DOHH2 (cell line): ENCODE data around the gene GPR27.

ENCODE experiments used
- EZH2phosphoT487 ChIP-seq: fragments of 200-600 bp; sonication (generic); IDR thresholded peaks from 2 replicates; pipeline ENCODE4 v1.6.1; 2017; ENCODE audit warnings: borderline replicate concordance, mild to moderate bottlenecking, antibody characterized with exemption, low read length, moderate library complexity, mixed read lengths
- TF ChIP-seq, protein P1 (sequence below): fragments of 200-600 bp; sonication (generic); IDR thresholded peaks from one replicate; pipeline ENCODE4 v1.5.1; 2014; ENCODE audit warnings: antibody characterized with exemption, mild to moderate bottlenecking, low read depth, low read length; ENCODE audit not compliant: poor library complexity, severe bottlenecking

DNA sequence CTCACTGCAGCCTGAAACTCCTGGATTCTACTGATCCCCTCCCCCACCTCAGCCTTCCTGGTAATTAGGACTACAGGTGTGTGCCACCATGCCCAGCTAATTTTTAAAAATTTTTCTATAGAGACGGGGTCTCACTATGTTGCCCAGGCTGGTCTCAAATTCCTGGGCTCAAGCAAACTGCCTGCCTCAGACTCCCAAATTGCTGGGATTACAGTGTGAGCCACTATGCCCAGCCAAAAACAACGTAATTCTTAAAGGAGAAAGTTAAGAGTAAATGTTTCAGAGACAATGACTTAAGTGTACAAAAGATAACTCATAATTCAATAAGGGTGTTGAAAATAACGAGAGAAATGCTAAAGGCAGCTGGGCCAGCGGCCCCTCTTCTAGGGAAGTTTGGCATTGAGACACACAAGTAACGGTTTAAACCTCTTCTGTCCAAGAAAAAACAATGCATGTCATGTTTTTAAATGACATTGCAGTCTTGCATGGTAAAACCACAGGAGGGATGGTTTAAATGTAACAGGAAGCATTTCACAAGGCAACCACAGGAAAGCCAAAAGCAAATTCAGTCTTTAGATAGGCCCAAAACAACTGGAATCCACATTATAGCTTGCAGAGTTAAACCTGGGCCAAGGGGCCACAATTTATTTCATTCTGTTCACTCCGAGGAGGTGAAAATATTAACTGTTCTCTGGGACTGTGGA, 26.2 kb downstream of the GPR27 start:
- TF ChIP-seq, protein P1, sequence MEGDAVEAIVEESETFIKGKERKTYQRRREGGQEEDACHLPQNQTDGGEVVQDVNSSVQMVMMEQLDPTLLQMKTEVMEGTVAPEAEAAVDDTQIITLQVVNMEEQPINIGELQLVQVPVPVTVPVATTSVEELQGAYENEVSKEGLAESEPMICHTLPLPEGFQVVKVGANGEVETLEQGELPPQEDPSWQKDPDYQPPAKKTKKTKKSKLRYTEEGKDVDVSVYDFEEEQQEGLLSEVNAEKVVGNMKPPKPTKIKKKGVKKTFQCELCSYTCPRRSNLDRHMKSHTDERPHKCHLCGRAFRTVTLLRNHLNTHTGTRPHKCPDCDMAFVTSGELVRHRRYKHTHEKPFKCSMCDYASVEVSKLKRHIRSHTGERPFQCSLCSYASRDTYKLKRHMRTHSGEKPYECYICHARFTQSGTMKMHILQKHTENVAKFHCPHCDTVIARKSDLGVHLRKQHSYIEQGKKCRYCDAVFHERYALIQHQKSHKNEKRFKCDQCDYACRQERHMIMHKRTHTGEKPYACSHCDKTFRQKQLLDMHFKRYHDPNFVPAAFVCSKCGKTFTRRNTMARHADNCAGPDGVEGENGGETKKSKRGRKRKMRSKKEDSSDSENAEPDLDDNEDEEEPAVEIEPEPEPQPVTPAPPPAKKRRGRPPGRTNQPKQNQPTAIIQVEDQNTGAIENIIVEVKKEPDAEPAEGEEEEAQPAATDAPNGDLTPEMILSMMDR, result no peak
- TF ChIP-seq EZH2phosphoT487, result no peak
